Lower lobe of right lung (tissue), 2 donors: Measurements from ENCODE around the gene PPP2R2C. TPM values are rescaled to one million over a fixed set of nuclear protein-coding genes. Genes with fewer than 3 reads are reported as not detected.

ENCODE experiments used
- ATAC-seq, 2 donors: fragments of 200-7000 bp; cut with Tn5 transposase; one replicate each; pipeline ENCODE4 v1.9.1; 2020 to 2022; ENCODE audit warnings: mild to moderate bottlenecking in 2 of 2, moderate library complexity in 2 of 2
- DNase-seq: peaks from one replicate; pipeline ENCODE4 v3.0.0-alpha.2; 2020
- H3K27ac ChIP-seq: fragments of 200-600 bp; one replicate; pipeline ENCODE4 v1.8.0; 2022
- H3K27me3 ChIP-seq: fragments of 200-600 bp; one replicate; pipeline ENCODE4 v1.8.0; 2022; ENCODE audit warnings: low read depth
- H3K36me3 ChIP-seq: fragments of 200-600 bp; one replicate; pipeline ENCODE4 v1.8.0; 2022; ENCODE audit warnings: mild to moderate bottlenecking
- H3K4me1 ChIP-seq: fragments of 200-600 bp; one replicate; pipeline ENCODE4 v1.8.0; 2022
- H3K4me3 ChIP-seq: fragments of 200-600 bp; one replicate; pipeline ENCODE4 v1.8.0; 2022; ENCODE audit warnings: mild to moderate bottlenecking
- H3K9me3 ChIP-seq: fragments of 200-600 bp; one replicate; pipeline ENCODE4 v1.8.0; 2022
- intact Hi-C: fragments of 100-400 bp; cut with DNase I; formaldehyde crosslinking; loops from one replicate; pipeline ENCODE4 v1.11.0; 2022
- total RNA-seq: library from RNA; stranded (reverse); fragmentation: NEBNext Ultra II Directional; extraction: Animal tissue kit (Norgen Biotek cat#: 25700); gene quantifications from one replicate; pipeline ENCODE4 v1.2.1, GENCODE V29; 2021
- TF ChIP-seq, protein P1 (sequence below): fragments of 200-600 bp; IDR thresholded peaks from one replicate; pipeline ENCODE4 v1.8.0; 2022; ENCODE audit warnings: antibody characterized with exemption, mild to moderate bottlenecking
- donor health status: DM: no; HTN: yes; CAD: no; lungs with severe emphysema.

Gene PPP2R2C
- total RNA-seq, 1 donor from 2014 or later: not detected

DNA sequence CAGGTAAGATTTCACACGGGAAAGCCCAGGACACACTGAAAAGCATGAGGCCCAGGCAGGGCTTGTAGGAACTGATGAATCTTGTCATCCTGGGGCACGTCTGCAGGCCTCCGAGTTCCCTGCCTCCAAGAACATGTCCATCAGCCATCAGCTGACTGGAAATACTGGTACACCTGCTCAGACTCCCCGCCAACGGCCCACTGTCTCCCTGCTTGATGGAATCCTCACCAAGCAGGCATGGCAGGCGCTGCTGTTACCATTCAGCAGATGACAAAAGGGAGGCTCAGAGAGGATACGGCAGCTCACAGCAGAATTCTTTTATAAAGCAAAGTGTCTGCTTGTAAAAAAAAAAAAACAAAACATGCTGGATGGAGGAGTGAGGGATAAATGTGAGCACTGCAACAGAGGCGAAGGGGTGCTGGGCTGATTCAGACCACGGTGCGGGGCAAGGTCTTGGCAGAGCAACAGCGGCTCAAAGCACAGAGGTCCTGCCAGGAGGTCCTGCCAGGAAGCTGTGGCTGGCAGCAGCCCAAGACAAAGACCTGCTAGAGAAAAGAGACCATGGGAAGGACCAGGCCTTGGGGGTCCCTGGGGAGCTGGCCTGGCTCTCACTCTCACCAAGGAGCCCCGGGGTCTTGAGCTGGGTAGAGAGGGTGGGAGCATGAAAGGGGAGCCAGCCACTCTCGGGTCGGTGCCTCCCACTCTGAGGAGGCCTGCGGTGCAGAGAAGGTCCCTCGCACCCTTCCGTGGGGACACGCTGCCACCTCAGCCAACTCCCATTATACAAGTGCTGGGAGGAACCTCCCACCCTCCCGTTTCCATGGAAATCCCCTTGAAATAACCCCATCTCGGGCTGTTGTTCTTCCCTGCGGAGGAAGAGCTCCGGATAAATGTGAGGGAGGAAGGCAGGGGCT lies 25.6 kb downstream of the PPP2R2C start:
- intact Hi-C loops: no loop called here
- no peaks in the 10 kb centered on the region for H3K9me3 ChIP-seq
- no peaks in the 10 kb centered on the region for H3K36me3 ChIP-seq
- ATAC-seq (no peak), DNase-seq (no peak)
- TF ChIP-seq, protein P1, sequence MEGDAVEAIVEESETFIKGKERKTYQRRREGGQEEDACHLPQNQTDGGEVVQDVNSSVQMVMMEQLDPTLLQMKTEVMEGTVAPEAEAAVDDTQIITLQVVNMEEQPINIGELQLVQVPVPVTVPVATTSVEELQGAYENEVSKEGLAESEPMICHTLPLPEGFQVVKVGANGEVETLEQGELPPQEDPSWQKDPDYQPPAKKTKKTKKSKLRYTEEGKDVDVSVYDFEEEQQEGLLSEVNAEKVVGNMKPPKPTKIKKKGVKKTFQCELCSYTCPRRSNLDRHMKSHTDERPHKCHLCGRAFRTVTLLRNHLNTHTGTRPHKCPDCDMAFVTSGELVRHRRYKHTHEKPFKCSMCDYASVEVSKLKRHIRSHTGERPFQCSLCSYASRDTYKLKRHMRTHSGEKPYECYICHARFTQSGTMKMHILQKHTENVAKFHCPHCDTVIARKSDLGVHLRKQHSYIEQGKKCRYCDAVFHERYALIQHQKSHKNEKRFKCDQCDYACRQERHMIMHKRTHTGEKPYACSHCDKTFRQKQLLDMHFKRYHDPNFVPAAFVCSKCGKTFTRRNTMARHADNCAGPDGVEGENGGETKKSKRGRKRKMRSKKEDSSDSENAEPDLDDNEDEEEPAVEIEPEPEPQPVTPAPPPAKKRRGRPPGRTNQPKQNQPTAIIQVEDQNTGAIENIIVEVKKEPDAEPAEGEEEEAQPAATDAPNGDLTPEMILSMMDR: no peak
- no peak overlapping the region for H3K4me3 ChIP-seq
- no peaks in the 10 kb centered on the region for H3K4me1 ChIP-seq
- no peak overlapping the region for H3K27ac ChIP-seq
- no peaks in the 10 kb centered on the region for H3K27me3 ChIP-seq

GRCh38 chr4:6446130-6446482 lies 26.3 kb downstream of the PPP2R2C start:
- DNase-seq (no peak), ATAC-seq (no peak)
- Histone ChIP-seq H3K9me3 (no peaks in the 10 kb centered on the region), H3K4me1 (no peaks in the 10 kb centered on the region), H3K27ac (no peak overlapping the region), H3K36me3 (no peaks in the 10 kb centered on the region), H3K4me3 (no peak overlapping the region), H3K27me3 (no peaks in the 10 kb centered on the region)
- intact Hi-C loops: no loop called here
- TF ChIP-seq, protein P1: no peak

- Histone ChIP-seq H3K36me3 (no peaks in the 10 kb centered on the region), H3K27me3 (no peaks in the 10 kb centered on the region), H3K4me3 (no peak overlapping the region), H3K9me3 (no peaks in the 10 kb centered on the region), H3K27ac (no peak overlapping the region), H3K4me1 (no peaks in the 10 kb centered on the region)
- intact Hi-C loops: no loop called here
- TF ChIP-seq, protein P1: no peak
- no peak for DNase-seq
- no peak for ATAC-seq
These were observed 26.8 kb downstream of the PPP2R2C start for GRCh38 chr4:6445403-6446129.

DNA sequence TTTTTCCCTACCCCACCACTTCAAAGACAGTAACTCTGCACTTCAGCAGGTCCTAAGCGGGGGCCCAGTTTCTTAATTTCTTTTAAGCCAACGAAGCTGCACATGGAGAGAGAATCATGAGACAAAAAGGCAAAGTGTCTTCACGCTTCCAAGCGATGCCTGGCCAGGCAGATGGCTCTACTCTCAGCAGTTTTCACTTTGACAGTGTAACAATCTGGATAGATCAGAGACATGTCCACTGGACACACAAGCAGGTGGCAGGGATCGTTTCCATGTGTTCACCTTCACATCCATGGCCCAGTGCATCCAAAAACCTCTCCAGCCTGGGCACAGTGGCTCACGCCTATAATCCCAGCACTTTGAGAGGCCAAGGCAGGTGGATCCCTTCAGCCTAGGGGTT lies 27.8 kb downstream of the PPP2R2C start:
- ATAC-seq (no peak), DNase-seq (no peak)
- Histone ChIP-seq H3K9me3 (no peaks in the 10 kb centered on the region), H3K27me3 (no peaks in the 10 kb centered on the region), H3K27ac (no peak overlapping the region), H3K4me1 (no peaks in the 10 kb centered on the region), H3K4me3 (no peak overlapping the region), H3K36me3 (no peaks in the 10 kb centered on the region)
- TF ChIP-seq, protein P1: no peak
- intact Hi-C loops: no loop called here

GRCh38 chr4:6443035-6444023 lies 29.1 kb downstream of the PPP2R2C start:
- H3K27ac ChIP-seq: no peak overlapping the region
- no peaks in the 10 kb centered on the region for H3K27me3 ChIP-seq
- no peak for ATAC-seq
- TF ChIP-seq, protein P1: no peak
- no peaks in the 10 kb centered on the region for H3K36me3 ChIP-seq
- no peaks in the 10 kb centered on the region for H3K9me3 ChIP-seq
- H3K4me1 ChIP-seq: no peaks in the 10 kb centered on the region
- H3K4me3 ChIP-seq: no peak overlapping the region
- DNase-seq: no peak
- intact Hi-C loops: no loop called here
